HG03342 (cell line): ENCODE measurements around the gene LYRM2.

Source experiments
- ATAC-seq: cut with Tn5 transposase; IDR thresholded peaks from one replicate; pipeline ENCODE4 v1.9.1; 2021; ENCODE audit warnings: mild to moderate bottlenecking, moderate library complexity; ENCODE audit not compliant: unreplicated experiment

LYRM2 gene

GRCh38 chr6:89562093-89562973 lies 76.2 kb downstream of the LYRM2 start:
- no peak for ATAC-seq

DNA sequence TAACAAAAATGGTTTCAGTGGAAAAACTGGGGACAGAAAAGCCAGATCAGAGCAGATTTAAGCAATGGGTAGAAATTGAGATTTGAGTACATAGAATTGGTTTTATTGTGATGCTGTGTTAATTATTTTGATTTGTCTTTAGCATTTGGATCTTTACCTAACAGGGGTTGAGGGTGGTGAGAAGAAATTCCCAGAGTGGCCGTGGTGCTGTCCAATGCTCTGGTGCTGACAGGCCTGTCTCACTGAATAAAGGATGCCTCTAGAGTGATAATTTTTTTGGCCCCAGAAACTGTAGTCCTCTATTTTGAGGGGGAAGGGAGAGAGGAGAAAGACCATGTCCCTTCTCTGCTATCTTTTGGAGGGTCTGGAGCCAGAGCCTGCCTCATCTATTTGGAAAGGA lies 79.1 kb downstream of the LYRM2 start:
- no peak for ATAC-seq

DNA sequence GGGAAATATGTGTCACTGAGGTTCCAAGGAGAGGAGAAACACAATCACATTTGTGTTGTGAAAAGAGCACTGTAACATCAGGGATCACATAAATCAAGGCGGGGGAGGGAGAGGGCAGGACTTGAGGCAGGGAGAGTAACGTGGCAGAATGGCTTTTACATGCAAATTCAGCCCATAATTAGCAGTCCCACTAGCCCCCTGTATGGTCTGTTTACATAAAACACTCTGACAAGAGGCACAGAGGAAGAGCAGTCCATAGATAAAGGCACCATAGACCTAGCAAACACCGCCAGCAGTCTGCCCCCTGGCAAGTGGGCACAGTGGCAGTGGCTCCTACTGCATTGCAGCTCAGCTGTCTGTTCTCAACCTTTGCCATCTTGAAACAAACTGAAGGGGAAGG lies 82.7 kb downstream of the LYRM2 start:
- ATAC-seq = no peak

- ATAC-seq = no peak
Observed at GRCh38 chr6:89555031-89555430, 83.5 kb downstream of the LYRM2 start.

GRCh38 chr6:89554106-89554505 lies 84.4 kb downstream of the LYRM2 start:
- ATAC-seq = no peak

DNA sequence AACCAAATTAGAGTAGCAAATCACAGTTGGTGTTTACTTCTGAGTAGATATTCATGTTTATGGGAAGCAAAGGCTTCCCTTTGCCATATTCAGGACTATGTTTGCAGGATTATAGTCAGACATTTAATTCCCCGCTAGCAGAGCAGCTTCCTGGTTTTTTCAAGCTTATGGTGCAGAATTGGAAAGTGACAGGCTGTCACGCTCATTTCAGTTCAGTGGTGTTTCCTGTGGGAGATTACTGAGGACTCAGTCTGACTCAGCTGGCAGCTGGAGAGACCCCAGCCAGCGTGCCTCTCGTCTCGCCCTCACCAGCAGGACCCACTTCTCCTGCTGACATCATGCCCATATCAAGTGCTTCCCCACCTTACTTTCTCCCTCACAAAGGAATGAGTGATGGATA lies 85.1 kb downstream of the LYRM2 start:
- ATAC-seq = no peak

- ATAC-seq = no peak
Observed at GRCh38 chr6:89547281-89547680, 91.3 kb downstream of the LYRM2 start.

- ATAC-seq = no peak
Observed at GRCh38 chr6:89542866-89543265, 95.7 kb downstream of the LYRM2 start.

GRCh38 chr6:89542081-89542857 lies 96.3 kb downstream of the LYRM2 start:
- ATAC-seq = peak; percentile 69

DNA sequence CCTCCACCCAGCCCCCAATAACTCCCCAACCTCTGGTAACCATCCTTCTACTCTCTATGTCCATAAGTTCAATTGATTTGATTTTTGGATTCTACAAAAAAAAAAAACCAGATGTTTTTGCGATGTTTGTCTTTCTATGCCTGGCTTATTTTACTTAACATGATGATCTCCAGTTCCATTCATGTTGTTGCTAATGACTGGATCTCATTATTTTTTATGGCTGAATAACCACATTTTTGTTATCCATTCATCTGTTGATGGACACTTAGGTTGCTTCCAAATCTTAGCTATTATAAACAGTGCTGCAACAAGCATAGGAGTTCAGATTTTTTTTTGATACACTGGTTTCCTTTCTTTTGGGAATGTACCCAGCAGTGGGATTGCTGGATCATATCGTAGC lies 98.8 kb downstream of the LYRM2 start:
- ATAC-seq = no peak

DNA sequence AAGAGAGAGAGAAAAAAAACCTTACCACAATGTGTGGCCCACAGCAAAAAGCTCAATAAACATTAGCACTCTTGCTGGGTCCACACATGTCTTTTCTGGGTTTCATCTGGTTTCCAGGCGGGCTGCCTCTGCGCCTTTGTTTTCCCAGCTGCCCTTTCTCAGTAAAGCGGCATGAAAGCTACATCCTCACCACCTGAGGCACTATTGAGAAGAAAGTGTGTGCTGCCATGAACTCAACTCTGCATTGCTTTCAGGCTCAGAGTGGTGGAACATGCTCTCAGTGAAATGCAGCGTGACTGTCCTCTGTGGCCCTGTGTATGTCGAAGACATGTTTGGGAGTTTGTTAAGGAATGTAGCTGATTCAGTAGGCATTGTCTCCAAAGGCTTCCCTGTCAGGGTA lies 102.3 kb downstream of the LYRM2 start:
- ATAC-seq = no peak

DNA sequence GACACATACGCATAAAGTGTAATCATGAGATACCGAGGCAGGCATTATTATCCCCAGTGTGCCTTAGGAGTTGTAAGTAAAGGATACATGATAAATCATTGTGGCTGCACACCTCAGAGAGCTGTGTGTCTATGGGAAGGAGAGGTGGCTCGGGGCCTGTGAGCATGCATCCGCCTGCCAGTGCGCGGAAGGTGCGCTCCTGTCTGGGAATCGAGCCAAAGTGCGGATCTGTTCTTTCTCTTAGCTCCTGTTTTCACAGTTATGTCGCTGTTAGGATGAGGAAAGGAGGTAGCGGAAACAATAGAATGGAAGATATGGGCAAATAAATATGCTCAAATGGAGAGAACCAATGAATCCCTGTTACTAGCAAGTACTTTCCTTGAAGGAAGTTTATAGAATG lies 107.6 kb downstream of the LYRM2 start:
- no peak for ATAC-seq

GRCh38 chr6:89528866-89529265 lies 109.7 kb downstream of the LYRM2 start:
- ATAC-seq = no peak

DNA sequence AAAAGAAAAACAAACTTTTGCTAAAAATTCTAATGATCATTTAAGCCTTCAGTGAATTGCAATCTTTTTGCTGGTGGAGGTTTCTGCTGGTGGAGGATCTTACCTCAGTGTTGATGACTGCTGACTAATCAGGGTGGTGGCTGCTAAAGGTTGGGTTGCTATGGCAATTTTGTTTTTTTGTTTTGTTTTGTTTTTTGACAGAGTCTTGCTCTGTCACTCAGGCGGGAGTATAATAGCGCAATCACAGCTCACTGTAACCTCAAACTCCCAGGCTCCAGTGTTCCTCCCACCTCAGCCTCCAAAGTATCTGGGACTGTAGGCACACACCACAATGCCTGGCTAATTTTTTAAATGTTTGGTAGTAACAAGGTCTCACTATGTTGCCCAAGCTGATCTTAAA lies 110.9 kb downstream of the LYRM2 start:
- no peak for ATAC-seq

DNA sequence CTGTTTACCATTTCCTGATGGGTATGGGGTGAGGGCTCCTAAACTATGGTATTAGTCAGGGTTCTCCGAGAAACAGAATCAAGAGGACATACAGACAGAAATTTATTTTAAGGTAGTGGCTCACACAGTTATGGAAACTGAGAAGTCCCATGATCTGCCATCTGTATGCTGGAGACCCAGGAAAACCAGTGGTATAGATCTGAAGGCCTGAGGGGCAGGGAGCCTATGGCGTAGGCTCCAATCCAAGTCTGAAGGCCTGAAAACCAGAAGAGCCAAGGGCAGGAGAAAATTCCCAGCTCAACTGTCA lies 112.0 kb downstream of the LYRM2 start:
- no peak for ATAC-seq

DNA sequence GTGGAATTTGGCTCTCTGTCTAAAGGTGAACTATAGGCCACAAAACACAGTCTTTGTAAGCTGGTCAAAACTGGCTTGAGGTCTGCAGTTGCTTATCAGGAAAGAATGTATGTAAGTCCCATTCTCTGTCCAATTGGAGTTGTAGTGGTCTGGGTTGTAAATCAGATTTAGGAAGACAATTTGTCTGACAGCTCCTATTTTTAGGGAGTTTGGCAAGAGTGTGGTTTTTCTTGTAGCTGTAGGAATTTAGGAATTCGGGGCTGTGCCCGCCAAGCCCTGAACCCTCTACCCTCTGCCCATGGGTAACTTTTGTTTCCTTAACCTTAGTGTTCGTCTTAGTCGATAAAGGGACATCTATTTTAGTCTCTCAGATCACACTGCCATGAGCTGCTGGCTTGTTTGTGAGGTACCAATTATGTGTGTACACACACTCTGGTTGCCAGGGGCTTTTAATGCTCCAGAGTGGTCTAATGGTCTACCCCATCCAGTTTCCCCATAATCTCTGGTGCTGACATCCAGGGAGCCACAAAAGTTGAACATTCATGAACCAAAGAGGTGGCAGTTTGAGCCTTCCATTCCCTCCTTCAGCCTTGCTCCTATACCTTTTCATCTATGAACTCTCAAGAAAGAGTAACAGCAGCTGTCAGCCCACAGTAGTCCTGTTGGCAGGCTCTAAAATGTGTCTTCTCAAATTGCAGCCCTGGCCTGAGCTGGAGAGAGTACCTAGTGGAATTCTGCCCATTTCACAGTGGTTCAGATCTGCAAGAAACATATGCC lies 112.6 kb downstream of the LYRM2 start:
- ATAC-seq = no peak

DNA sequence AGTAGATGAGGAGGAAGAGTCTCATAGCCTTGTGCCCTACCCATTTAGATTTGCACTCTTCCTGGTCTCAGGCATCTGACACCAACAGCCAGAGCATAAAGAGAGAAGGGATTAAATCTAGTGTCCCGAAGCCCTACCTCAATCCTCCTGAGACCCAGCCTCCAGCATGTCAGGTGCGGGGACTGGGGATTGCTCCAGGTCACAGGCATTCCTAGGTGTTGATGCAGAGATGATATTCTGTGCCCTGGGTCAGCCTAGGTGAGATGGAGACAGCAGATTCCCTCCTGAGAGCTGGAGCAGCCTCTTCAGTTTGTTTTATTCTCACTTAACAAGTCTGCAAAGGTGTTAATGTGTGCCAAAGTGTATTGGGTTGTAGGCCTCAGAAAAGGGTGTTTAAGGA lies 115.8 kb downstream of the LYRM2 start:
- ATAC-seq = no peak

DNA sequence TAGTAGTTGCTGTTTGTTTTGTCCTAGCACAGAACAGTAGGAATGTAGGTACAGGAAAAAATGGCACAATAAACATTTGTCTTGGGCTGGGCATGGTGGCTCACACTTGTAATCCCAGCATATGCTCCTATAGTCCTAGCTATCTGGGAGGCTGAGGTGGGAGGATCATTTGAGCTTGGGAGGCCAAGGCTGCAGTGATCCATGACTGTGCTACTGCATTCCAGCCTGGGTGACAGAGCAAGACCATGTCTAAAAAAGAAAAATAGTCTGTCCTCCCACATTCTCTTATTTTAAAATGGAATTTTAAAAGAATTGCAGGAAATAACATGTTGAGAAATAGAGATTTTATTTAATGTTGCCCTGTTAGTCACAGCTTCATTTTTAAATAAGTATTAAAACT lies 117.8 kb downstream of the LYRM2 start:
- no peak for ATAC-seq

- ATAC-seq = no peak
Observed at GRCh38 chr6:89518352-89519055, 120.0 kb downstream of the LYRM2 start.
